ENCODE data around the gene NRP2. TPM values are rescaled to one million over a fixed set of nuclear protein-coding genes. Genes with fewer than 3 reads are reported as not detected.

NRP2 gene
- total RNA-seq, 3 donors from 2014 or later = 18.4 to 32.0 (median 23.9) TPM

- no peaks in the 10 kb centered on the region for H3K4me1 ChIP-seq
- no peak for TF ChIP-seq CTCF (IDR thresholded peaks at IDR 0.05)
- TF ChIP-seq POLR2A (IDR thresholded peaks at IDR 0.05) = no peak
- TF ChIP-seq POLR2AphosphoS5 (IDR thresholded peaks at IDR 0.05) = no peak
- no peaks in the 10 kb centered on the region for H3K27me3 ChIP-seq
- no peak overlapping the region for H3K27ac ChIP-seq
- H3K36me3 ChIP-seq = no peaks in the 10 kb centered on the region
- no peaks in the 10 kb centered on the region for H3K9me3 ChIP-seq
- DNase-seq (ENCODE audit: low spot score in 2 of 2) = no peak
- H3K4me3 ChIP-seq = no peak overlapping the region
- intact Hi-C loops (cut with DNase I; ENCODE audit: low total_unique reads) = no loop called here
Observed at GRCh38 chr2:205662206-205662965, 19.9 kb upstream of the NRP2 start.

- H3K27ac ChIP-seq = no peak overlapping the region
- no peaks in the 10 kb centered on the region for H3K36me3 ChIP-seq
- H3K9me3 ChIP-seq = no peaks in the 10 kb centered on the region
- intact Hi-C loops (cut with DNase I; ENCODE audit: low total_unique reads) = no loop called here
- no peak overlapping the region for H3K4me3 ChIP-seq
- TF ChIP-seq POLR2A (IDR thresholded peaks at IDR 0.05) (no peak), CTCF (IDR thresholded peaks at IDR 0.05) (no peak), POLR2AphosphoS5 (IDR thresholded peaks at IDR 0.05) (no peak)
- DNase-seq (ENCODE audit: low spot score in 2 of 2) = no peak
- H3K27me3 ChIP-seq = no peaks in the 10 kb centered on the region
- no peaks in the 10 kb centered on the region for H3K4me1 ChIP-seq
Observed at GRCh38 chr2:205665791-205666190, 16.5 kb upstream of the NRP2 start.

- H3K4me1 ChIP-seq = no peaks in the 10 kb centered on the region
- H3K9me3 ChIP-seq = no peaks in the 10 kb centered on the region
- no peaks in the 10 kb centered on the region for H3K36me3 ChIP-seq
- no peak overlapping the region for H3K4me3 ChIP-seq
- DNase-seq (ENCODE audit: low spot score in 2 of 2) = no peak
- no peak overlapping the region for H3K27ac ChIP-seq
- intact Hi-C loops (cut with DNase I; ENCODE audit: low total_unique reads) = loop anchor here (5.0 kb wide), 1 partner anchor 1353 kb away; no protein-coding TSS in a partner anchor
- no peaks in the 10 kb centered on the region for H3K27me3 ChIP-seq
- TF ChIP-seq POLR2A (IDR thresholded peaks at IDR 0.05) (no peak), CTCF (IDR thresholded peaks at IDR 0.05) (no peak), POLR2AphosphoS5 (IDR thresholded peaks at IDR 0.05) (no peak)
Observed at GRCh38 chr2:205670292-205670691, 12.0 kb upstream of the NRP2 start.

- no peak for TF ChIP-seq CTCF (IDR thresholded peaks at IDR 0.05)
- TF ChIP-seq POLR2AphosphoS5 (IDR thresholded peaks at IDR 0.05) = no peak
- no peak for TF ChIP-seq POLR2A (IDR thresholded peaks at IDR 0.05)
- Histone ChIP-seq H3K27ac (no peak overlapping the region), H3K36me3 (no peaks in the 10 kb centered on the region), H3K9me3 (no peaks in the 10 kb centered on the region), H3K4me1 (no peaks in the 10 kb centered on the region), H3K27me3 (no peaks in the 10 kb centered on the region), H3K4me3 (no peak overlapping the region)
- DNase-seq (ENCODE audit: low spot score in 2 of 2) = no peak
- intact Hi-C loops (cut with DNase I; ENCODE audit: low total_unique reads) = loop anchor here (5.0 kb wide), 1 partner anchor 1356 kb away; no protein-coding TSS in a partner anchor
Observed at GRCh38 chr2:205673312-205673711, 9.0 kb upstream of the NRP2 start.

- TF ChIP-seq POLR2AphosphoS5 (IDR thresholded peaks at IDR 0.05) = no peak
- peak; percentile 77 to 92 (median 85) for TF ChIP-seq CTCF (IDR thresholded peaks at IDR 0.05)
- H3K27ac ChIP-seq = no peak overlapping the region
Observed at GRCh38 chr2:205675861-205676516, 6.3 kb upstream of the NRP2 start.

More at GRCh38 chr2:205675861-205676516, 6.3 kb upstream of the NRP2 start:
- DNase-seq (ENCODE audit: low spot score in 2 of 2) = no peak
- intact Hi-C loops (cut with DNase I; ENCODE audit: low total_unique reads) = no loop called here
- Histone ChIP-seq H3K36me3 (no peaks in the 10 kb centered on the region), H3K4me1 (no peaks in the 10 kb centered on the region), H3K4me3 (no peak overlapping the region), H3K9me3 (no peaks in the 10 kb centered on the region), H3K27me3 (no peaks in the 10 kb centered on the region)
